GM12891 (cell line): ENCODE data around the gene KCNK2.

Experiments
- POLR2AphosphoS5 ChIP-seq: IDR thresholded peaks from 2 replicates; pipeline ENCODE4 v1.6.1; 2011; ENCODE audit warnings: low read depth, low read length, control low read depth
- TAF1 ChIP-seq: IDR thresholded peaks from 2 replicates; pipeline ENCODE4 v1.6.1; 2011; ENCODE audit warnings: low read depth, low read length, control low read depth

DNA sequence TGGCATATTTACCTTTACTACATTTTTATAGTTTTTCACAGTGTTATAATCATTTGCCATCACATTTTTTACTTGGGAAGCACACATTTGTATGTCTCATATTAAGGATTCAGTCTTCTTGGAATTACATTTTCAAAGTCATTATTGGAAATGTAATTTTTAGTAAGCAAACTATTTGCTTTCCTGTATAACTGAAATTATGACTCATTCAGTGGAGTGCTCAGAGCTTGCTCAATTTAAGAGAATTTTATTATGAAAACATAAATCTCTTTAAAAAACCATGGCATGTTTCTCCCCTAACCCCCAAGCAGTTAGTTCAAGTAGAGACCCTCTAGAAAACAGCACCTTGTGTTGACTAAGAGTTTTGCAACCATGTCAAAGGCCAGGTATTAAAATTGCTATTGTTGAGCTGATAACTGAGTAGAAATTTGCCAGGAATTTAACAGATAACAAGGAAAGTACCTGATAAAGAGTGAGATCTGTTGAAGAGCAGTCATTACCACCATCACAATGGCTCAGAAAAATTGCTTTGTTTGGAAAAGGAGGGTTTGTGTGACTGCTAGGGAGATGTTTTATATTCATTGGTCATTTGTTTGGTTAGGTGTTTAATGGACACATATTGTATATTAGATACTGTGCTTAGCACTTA lies 105.9 kb downstream of the KCNK2 start:
- TF ChIP-seq POLR2AphosphoS5 (no peak), TAF1 (no peak)
